Psoas muscle (tissue), 8 donors: Measurements from ENCODE around the gene ZBTB12. TPM values are rescaled to one million over a fixed set of nuclear protein-coding genes. Genes with fewer than 3 reads are reported as not detected.

Experiments used
- ATAC-seq, 4 donors: fragments of 200-7000 bp; cut with Tn5 transposase; one replicate each; pipeline ENCODE4 v1.9.1; 2020; ENCODE audit warnings: moderate library complexity in 3 of 4, mild to moderate bottlenecking in 2 of 4
- DNase-seq, 2 donors: peaks; one replicate each; pipeline ENCODE4 v3.0.0-alpha.2; 2020
- H3K27ac ChIP-seq: fragments of 200-600 bp; one replicate; pipeline ENCODE4 v1.8.0; 2022
- H3K27me3 ChIP-seq, 3 donors: fragments of 200-600 bp in 1 of 3; one replicate each; pipeline versions ENCODE4 v1.6.1 to v1.8.0; 2013 to 2022; ENCODE audit warnings: low read length in 2 of 3, mild to moderate bottlenecking in 2 of 3, moderate library complexity in 1 of 3; ENCODE audit not compliant: insufficient read depth in 3 of 3
- H3K36me3 ChIP-seq, 2 donors: fragments of 200-600 bp in 1 of 2; one replicate each; pipeline versions ENCODE4 v1.6.1 to v1.8.0; 2013 to 2022; ENCODE audit warnings: low read depth in 1 of 2, mild to moderate bottlenecking in 1 of 2, moderate library complexity in 1 of 2; ENCODE audit not compliant: insufficient read depth in 1 of 2
- H3K4me1 ChIP-seq: fragments of 200-600 bp; one replicate; pipeline ENCODE4 v1.8.0; 2022
- H3K4me3 ChIP-seq: fragments of 200-600 bp; one replicate; pipeline ENCODE4 v1.8.0; 2022; ENCODE audit warnings: mild to moderate bottlenecking
- H3K9me3 ChIP-seq: fragments of 200-600 bp; one replicate; pipeline ENCODE4 v1.8.0; 2022
- CTCF ChIP-seq: fragments of 200-600 bp; IDR thresholded peaks from one replicate; pipeline ENCODE4 v1.8.0; 2022; ENCODE audit warnings: antibody characterized with exemption
- WGBS, 3 donors: extraction: QIAGEN DNeasy Blood & Tissue Kit; methylation state at CpG; one replicate each; pipeline versions ENCODE4 v1.1.6 to v1.1.7; 2013; 5-methylcytosine and 5-hydroxymethylcytosine counted together
- intact Hi-C, 2 donors: fragments of 100-400 bp; cut with DNase I; formaldehyde crosslinking; loops; one replicate each; pipeline versions ENCODE4 v1.11.0 to v1.14.2; 2022
- polyA plus RNA-seq, 3 donors: library from polyadenylated mRNA; stranded (reverse); fragments of 200-250 nt; gene quantifications; one replicate each; pipeline ENCODE4 v1.2.3, GENCODE V29; 2013
- total RNA-seq, 4 donors: library from RNA; stranded (reverse); fragmentation: NEBNext Ultra II Directional in 2 of 4; extraction: Animal tissue kit (Norgen Biotek cat#: 25700) in 2 of 4; gene quantifications; one replicate each; pipeline versions ENCODE4 v1.2.1 to v1.2.4, GENCODE V29; 2021 to 2023
- donor health status: healthy with polysubstance abuse.
- donor health status: DM: no; HTN: no; CAD: no; lungs with moderate emphysema.
- donor health status: Bipolar disorder and iron deficiency.
- donor health status: healthy.
- donor health status: DM: yes; HTN: yes; CAD: no.
- donor health status: DM: no; HTN: no; CAD: no.
- donor health status: DM: no; HTN: no; CAD: no.
- donor health status: DM: yes; HTN: yes; CAD: no.

The ZBTB12 gene
- total and polyA plus RNA-seq, 7 donors = 1.1 to 4.6 (median 2.2) TPM

GRCh38 chr6:31927242-31927862 lies 25.5 kb upstream of the ZBTB12 start, which contains the start of gene C2:
TSS of gene C2 (plus strand) at chr6:31927717. CDS start at chr6:31927753, 36 bp downstream.
- Histone ChIP-seq H3K9me3 (no peaks in the 10 kb centered on the region), H3K36me3 (no peaks in the 10 kb centered on the region), H3K4me1 (no peaks in the 10 kb centered on the region), H3K27ac (no peak within 1 kb of the TSS), H3K27me3 (peaks cover 0 to 2% (median 0%) of the 10 kb centered on the region in 3 donors), H3K4me3 (peak within 1 kb of the TSS; percentile 28)
- no peak for ATAC-seq
- intact Hi-C loops = no loop called here
- 51 to 56% (median 53%) methylated on average over 11 of the region's 11 CpGs for WGBS, 3 donors
- TF ChIP-seq CTCF = no peak
- no peak for DNase-seq

GRCh38 chr6:31922942-31923341 lies 21.1 kb upstream of the ZBTB12 start:
- intact Hi-C loops = no loop called here
- no peaks in the 10 kb centered on the region for H3K27me3 ChIP-seq
- DNase-seq (no peak), ATAC-seq (no peak)
- no peak overlapping the region for H3K4me3 ChIP-seq
- H3K36me3 ChIP-seq = no peaks in the 10 kb centered on the region
- no peak overlapping the region for H3K27ac ChIP-seq
- no peak for TF ChIP-seq CTCF
- no peaks in the 10 kb centered on the region for H3K4me1 ChIP-seq
- WGBS, 3 donors = 9 to 13% (median 12%) methylated on average over 5 of the region's 5 CpGs
- H3K9me3 ChIP-seq = no peaks in the 10 kb centered on the region

GRCh38 chr6:31920811-31921210 lies 18.9 kb upstream of the ZBTB12 start:
- peaks cover 0 to 2% (median 0%) of the 10 kb centered on the region in 3 donors for H3K27me3 ChIP-seq
- intact Hi-C loops = no loop called here
- H3K36me3 ChIP-seq = no peaks in the 10 kb centered on the region
- ATAC-seq = no peak
- no peak for TF ChIP-seq CTCF
- DNase-seq = no peak
- H3K4me3 ChIP-seq = no peak overlapping the region
- H3K27ac ChIP-seq = no peak overlapping the region
- no peaks in the 10 kb centered on the region for H3K4me1 ChIP-seq
- H3K9me3 ChIP-seq = no peaks in the 10 kb centered on the region
- 76 to 80% (median 77%) methylated on average over 2 of the region's 2 CpGs for WGBS, 3 donors

GRCh38 chr6:31919624-31920303 lies 17.9 kb upstream of the ZBTB12 start:
- ATAC-seq (no peak), DNase-seq (no peak)
- TF ChIP-seq CTCF = no peak
- no peak overlapping the region for H3K4me3 ChIP-seq
- H3K27ac ChIP-seq = no peak overlapping the region
- intact Hi-C loops = no loop called here
- H3K27me3 ChIP-seq = peaks cover 0 to 3% (median 0%) of the 10 kb centered on the region in 3 donors
- H3K4me1 ChIP-seq = no peaks in the 10 kb centered on the region
- 79 to 86% (median 80%) methylated on average over 6 of the region's 6 CpGs for WGBS, 3 donors
- no peaks in the 10 kb centered on the region for H3K36me3 ChIP-seq
- no peaks in the 10 kb centered on the region for H3K9me3 ChIP-seq
